NCI-H748 (cell line): ENCODE data around the gene RNF166.

Experiments used
- DNase-seq: peaks from one replicate; lab custom pipeline; 2025; ENCODE audit not compliant: unreplicated experiment; lab: John Stamatoyannopoulos, UW

Gene RNF166

DNA sequence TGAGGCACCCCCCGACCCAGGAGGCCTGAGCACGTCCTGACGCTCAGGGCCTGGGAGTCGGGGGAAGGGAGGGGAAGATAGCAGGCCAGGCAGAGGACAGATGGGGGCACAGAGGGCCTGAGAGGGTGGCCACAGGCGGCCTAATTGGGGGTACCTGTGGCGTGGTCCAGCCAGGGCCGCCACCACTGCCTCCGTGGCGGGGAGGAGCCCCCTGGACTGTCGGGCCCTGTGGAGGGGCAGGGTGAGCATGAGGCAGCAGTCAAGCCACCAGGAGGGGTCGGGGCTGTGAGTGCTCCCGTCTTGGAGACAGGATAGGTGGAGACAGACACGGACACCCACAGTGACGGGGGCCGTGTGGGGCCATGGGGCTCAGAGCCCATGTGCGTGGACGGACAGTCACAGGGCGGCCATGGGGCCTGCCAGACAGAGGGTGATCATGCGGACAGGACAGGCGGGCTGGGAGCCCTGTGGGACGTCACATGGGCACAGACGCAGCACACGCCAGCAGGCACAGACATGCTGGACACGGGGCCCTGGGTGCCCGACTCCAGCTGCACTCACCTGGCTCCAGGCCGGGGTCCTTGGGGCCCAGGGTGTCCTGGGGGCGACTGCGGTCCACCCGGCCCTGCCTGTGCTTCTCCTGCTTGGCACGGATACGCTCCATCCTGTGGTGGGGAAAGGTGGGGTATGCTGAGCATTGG, 18.8 kb upstream of the RNF166 start:
- no peak for DNase-seq

DNA sequence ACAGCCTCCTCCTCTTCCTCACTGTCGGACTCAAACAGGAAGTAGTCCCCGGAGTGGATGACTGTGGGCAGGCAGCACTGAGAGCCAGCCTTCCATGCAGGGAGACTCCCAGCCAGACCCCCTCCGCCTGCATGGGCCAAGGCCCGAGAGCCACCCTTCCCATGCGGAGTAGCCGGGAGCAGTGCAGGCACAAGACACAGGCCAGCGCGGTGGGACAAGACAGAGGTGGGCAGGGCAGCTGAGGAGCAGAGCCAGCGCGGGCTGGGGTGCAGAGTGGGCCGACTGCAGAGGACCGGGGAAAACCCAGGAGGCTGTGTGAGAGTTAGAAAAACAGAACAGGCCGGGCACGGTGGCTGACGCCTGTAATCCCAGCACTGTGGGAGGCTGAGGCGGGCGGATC, 17.7 kb upstream of the RNF166 start:
- DNase-seq, result no peak

DNA sequence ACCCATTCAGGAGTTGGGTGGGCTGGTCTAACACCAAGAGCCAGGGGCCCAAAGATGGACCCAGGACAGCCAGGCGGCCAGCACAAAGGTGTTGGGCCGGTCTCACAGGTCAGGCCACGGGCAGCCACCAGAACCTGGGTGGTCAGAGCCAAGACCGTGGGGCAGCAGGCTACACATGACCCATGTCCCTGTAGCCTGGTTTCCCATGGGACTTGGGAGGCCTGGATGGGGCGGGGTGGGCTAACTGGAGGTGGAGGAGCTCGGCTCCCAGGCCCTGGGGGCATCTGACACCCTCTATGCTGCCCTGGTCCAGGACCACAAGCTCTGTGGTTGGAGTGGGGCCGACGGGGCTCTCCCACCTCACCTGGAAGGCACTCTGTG, 17.3 kb upstream of the RNF166 start:
- no peak for DNase-seq

DNA sequence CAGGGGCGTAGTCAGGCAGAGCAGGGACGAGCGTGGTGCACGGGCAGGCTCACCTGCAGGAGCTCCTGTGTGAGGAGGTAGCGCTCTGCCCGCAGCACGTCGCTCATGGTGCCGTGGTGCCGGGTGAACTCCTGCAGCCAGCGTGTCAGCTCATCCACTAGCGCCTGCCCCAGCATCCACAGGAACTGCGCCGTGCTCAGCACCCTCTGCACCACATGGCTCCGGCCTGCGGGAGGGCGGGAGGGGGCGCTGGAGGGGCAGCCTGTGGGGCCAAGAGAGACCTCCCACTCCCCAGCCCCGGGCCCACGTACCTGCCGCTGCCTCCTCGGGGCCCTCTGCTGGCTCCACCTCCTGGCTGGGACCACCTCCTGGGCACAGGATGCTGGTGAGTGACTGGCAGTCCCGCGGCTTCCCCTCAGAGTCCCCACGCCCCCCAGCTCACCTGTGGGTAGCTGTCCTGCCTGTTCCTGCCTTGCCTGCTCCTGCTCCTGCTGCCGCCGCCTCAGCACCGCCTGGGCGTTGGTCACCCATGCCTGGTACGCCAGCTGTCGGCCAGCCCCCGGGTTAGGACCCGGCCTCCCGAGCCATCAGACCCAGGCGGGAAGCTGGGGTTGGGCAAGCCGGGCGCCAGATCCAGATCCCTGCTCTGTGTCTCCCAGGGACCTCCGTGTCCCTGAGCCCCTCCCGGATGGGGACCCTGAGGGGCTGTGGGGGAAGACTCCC, 16.7 kb upstream of the RNF166 start:
- DNase-seq, result peak; percentile 24

DNA sequence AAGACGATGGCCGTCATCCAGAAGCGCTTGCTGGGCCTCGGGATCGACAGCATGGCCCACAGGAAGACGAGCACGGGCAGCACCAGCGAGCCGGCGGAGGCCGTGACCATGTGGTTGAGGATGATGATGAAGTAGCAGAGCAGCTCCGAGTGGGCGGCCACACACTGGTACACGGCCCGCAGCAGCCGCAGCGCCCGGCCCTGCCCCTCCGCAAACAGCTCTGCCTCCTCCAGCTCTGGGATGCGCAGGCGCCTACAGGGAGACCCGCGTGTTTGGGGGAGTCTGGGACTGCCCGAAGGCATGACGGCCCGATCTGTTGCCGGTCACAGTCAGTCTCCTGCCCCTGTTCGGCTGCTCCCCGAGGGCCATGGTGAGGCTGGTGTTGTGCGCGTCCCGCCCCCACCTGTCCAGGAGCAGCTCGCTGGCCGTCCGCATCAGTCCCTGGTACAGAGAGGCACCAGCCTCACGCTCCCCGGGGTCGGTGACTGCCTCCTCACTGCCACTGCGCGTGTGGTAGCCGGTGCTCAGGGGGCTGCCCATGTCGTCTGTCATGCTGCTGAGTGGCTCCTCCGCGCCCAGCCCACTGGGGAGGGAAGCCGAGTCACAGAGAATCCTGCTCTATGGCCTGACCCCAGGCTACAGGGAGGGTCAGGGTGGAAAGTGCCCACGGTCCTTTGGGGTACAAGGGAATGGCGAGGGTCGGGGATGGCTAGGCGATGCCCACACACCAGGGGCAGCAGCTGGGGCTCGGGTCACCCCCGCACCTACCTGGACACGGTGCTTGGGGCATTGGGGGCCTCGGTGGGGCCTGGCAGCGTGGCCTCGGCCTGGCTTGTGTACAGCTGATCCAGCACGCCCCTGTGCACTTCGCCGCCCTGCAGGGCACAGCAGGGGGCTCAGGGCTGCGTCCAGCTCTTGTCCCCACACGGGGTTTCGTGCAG, 15.9 kb upstream of the RNF166 start:
- DNase-seq, result no peak

DNA sequence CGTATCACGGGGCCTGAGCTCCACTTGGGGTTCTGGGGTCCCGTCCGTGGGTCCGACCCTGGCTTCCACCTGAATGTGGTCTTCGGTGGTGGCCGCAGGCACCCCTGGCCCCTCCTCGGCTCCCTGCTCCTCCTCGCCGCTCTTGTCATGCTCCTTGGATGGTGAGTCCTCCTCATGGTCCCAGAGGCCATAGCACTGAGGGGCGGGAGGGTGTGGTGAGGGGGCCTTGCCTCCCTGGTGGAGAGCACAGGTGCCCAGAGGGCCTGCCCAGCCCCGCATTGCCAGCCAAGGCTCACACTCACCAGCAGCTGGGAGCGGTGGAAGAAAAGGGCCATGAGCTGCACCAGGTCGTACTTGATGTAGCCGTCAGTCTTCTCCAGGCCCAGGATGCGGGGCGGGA, 15.0 kb upstream of the RNF166 start:
- no peak for DNase-seq

DNA sequence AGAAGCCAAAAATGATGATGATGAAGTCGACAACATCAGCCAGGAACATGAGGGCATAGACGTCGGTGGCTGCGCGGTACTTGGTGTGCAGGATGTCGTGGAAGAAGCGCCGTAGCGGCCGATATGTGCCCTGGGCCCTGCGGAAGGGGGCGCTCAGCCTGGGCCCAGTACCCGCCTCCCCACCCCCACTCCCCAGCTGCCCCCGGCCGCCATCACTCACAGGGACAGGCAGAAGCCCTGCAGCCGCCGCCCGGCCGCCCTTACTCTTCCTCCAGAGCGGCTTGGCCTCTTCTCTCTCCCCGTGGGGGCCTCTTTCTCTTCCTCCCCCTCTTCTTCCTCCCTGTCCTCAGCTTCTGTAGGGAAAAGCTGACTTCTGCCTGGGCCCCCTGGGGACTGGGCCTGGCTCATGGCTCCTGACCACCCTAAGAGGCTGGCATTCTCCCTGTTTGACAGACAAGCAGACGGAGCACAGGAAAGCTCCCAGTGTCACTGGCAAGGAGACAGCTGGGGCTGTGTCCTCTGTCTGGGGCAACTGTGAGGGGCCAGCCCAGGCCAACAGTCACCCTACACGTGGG, 14.3 kb upstream of the RNF166 start:
- no peak for DNase-seq

DNA sequence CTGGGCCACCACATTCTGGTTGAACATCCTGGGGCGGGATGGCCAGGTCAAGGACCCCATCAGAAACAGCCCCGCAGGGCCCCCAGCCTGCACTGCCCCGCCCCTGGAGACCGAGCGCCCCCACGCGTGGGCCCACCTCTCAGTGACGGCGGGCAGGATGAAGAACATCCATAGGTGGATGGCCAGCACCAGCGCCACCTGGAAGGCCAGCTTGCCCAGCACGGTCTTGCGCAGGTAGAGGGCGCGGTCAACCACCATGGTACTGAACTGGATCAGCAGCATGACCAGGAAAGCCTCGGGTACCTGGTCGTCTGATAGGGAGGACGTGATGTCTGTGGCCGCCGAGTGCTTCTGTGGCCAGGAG, 13.7 kb upstream of the RNF166 start:
- no peak for DNase-seq

DNA sequence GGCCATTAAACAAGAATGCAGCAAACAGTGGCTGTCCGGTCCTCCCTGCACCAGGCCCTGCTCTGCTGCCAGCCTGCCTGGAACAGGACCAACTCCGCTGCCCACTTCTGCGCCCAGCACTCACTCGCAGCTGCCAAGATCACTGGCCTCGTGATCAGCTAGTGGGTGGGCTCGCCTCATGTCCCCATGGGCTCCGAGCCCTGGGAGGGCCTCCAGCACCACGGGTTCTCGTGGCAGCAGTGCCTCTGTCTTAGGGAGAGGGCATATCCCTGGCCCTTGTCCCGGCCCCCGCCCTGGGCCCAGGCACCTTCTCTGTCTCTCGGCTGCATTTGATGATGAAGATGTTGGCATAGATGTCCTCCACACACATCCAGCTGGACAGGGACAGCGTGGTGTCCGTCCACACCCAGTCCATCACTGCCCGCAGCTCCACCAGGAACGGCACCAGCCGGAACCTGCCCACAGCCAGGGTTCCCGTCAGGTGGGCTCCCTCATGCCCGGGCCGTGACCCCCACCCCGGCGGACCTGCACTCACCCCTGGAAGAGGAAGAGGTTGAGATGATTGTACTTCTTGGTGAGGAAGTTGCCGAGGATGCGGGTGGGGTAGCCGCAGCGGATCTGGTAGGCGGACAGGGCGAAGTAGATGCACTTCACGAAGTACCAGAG, 13.2 kb upstream of the RNF166 start:
- DNase-seq, result no peak

DNA sequence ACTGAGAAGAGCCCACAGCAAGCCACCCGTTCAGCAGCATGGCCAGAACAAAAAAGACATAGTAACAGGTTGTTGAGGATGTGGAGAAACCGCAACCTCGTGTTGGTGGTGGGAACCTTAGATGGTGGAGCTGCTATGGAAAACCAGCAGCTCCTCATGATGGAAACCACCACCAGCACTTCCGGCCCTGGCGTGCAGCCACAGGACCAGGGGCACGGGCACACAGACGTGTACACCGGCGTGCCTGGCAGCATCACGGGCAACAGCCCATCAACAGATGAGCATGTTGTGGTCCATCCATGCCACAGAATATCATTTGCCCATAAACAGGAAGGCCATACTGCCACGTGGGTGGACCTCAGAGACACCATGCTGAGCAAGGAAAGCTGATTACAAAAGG, 12.0 kb upstream of the RNF166 start:
- DNase-seq, result no peak

DNA sequence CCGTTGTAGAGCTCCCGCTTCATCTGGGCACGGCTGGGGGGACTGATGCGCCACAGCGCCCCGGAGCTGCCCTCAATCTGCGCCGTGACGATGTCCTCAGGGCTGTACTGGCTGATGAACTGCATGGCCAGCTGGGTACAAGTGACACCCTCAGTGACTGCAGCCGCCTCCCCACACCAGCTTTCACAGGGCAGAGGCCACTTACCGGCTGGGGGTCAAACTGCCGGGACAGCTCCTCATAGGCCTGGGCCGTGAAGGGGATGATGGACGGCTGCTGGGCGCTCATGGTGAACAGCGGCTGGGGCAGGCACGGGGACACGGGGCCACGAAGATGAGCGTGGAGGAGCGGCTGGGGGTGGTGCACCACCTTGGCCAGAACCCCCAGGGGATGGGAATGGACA, 10.4 kb upstream of the RNF166 start:
- no peak for DNase-seq

DNA sequence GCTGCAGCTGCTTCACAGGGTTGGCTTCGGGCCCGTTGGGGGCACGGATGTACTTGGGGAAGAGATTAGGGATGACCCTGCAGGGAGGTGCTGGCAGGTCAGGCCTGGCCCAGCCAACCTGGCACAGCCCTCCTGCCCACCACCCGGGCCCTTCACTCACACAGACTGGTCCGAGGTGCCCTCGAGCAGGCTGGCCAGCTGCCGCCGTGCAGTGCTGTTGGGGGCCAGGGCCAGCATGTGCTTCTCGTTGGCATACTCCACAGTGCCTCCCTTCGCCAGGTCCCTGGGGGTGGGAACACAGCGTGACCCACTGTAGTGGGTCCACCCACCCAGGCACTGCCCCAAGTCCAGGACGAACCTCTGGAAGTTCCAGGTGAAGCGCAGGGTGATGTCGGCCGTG, 10.0 kb upstream of the RNF166 start:
- no peak for DNase-seq

DNA sequence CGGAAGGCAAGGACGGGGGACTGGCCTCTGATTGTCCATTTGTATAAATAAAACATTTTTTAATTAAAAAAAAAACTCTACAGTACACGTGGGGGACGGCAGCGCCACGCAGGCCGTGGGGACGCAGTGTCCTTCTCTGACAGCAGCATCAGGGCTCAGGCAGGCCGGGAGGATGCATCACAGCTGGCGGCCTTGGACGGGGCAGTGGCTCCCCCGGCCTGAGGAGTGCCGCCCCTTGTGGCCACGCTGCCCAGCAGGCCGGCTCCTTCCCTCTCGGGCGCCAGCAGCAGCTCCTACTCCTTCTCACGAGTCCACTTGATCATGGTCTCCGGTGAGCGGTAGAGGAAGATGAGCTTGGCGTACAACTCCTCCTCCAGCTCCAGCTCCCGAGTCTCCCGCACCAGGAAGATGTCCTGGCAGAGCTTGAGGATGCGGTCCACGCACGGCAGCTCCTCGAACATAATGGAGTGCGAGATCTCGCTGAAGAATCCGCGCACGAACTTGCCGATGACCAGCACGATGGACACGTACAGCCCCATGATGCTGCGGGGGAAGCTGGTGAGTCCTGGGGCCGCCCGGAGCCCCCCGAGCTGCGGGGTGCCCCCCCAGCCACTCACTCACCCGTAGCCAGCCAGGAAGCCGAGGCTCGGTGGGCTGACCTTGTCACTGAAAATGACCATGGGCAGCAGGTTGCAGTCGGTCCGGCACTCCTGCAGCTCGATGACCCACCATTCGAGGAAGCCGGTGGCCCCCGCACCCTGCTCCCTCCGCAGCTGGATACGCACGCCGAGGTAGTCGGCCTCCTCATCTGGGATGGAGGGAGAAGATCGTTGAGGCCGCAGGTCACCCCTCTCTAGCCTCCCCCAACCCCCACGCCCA, 9.3 kb upstream of the RNF166 start:
- no peak for DNase-seq

DNA sequence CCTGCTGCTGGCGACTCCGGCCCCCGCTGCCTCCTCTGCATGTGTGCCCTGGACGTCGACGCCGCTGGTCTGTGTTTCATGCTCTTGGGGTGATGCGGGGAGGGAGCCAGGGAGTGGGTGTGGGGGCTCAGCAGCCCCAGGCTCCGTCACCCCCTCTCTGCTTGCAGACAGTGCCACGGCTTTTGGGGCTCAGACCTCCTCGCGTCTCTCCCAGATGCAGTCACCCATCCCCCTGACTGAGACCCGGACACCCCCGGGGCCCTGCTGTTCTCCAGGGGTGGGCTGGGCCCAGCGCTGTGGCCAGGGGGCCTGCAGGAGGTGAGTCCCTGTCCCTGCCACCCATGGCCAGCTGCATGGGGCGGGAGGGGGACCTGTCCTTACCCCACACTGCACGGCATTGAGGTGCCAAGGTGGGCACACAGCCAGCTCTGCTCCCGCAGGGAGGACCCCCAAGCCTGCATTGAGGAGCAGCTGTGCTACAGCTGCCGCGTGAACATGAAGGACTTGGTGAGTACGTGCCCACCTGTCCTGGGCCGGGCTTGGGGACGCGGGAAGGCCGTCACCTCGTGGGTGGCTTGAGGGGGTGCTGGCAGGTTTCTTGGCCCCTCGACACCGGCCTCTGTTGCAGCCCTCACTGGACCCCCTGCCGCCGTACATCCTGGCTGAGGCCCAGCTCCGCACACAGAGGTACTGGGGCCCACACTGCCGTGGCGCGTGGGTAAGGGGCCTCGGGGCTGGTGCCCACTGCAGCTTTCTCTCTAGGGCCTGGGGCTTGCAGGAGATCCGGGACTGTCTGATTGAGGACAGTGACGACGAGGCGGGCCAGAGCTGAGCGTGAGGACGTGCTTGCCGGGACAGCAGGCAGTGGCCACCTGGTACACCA, 8.5 kb upstream of the RNF166 start:
- no peak for DNase-seq

DNA sequence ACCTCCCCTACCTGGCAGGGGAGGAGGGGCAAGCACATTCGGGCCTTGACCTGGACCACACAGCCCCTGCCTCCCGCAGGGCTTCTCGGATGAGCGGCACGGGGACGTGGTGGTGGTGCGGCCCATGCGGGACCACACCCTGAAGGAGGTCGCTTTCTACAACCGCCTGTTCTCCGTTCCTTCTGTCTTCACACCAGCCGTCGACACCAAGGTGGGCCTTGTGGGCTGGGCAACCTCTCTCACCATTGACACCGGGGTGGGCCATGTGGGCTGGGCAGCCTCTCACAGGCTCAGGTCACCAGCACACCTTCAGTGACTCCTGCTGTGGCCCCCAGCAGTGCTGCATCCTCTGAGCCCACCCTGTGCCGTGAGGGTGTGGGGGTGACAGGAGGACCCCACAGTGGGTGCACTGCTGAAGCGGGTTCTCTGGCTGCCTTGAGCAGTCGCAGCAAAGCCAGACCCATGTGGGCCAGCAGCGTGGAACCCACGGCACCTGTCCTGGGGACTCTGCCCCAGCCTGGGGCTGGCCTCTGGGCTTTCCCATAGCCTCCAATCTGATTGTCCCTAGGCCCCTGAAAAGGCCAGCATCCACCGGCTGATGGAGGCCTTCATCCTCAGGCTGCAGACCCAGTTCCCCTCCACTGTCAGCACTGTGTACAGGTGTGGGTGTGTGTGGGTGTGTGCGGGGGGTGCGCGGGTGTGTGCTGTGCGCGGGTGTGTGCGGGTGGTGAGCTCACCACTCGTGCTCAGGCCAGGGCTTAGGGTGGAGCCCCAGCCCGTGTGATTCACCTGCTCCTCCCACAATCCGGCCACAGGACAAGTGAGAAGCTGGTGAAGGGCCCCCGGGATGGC, 7.6 kb upstream of the RNF166 start:
- DNase-seq, result no peak

DNA sequence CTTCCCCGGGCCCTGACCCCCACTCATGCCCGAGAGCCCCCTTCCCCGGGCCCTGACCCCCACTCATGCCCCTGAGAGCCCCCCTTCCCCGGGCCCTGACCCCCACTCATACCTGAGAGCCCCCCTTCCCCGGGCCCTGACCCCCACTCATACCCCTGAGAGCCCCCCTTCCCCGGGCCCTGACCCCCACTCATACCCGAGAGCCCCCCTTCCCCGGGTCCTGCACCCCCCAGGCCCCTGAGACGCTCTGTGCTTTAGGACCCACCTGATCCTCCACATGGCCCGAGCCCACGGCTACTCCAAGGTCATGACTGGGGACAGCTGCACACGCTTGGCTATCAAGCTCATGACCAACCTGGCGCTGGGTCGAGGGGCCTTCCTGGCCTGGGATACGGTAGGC, 6.8 kb upstream of the RNF166 start:
- DNase-seq, result no peak

DNA sequence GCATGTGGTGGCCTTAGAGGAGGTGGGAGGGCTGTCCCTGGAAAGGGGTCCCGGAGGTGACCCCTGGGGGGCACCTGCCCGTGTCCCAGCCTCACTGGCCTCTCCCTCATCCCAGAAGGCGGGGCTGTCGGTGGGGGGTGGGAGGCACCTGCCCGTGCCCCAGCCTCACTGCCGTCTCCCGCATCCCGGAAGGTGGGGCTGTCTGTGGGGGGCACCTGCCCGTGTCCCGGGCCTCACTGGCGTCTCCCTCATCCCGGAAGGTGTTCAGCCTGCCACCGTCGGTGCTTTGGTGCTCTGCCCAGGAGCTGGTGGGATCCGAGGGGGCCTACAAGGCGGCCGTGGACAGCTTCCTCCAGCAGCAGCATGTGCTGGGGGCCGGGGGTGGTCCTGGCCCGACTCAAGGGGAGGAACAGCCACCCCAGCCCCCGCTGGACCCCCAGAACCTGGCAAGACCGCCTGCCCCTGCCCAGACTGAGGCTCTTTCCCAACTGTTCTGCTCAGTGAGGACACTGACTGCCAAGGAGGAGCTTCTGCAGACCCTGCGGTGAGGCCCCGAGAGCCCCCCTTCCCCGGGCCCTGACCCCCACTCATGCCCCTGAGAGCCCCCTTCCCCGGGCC, 6.3 kb upstream of the RNF166 start:
- no peak for DNase-seq
